ENCODE results near the gene KRT1.

GRCh38 chr12:52686063-52686462 lies 5.9 kb upstream of the KRT1 start:
- no peak for TF ChIP-seq CTCF (conservative IDR thresholded peaks at IDR 0.05; ENCODE audit: low read length)
- TF ChIP-seq EZH2phosphoT487 (IDR thresholded peaks at IDR 0.05; ENCODE audit: borderline replicate concordance, low read depth, low read length) = no peak

Measured in OCI-LY7 (cell line).